HEK293 (cell line): Measurements from ENCODE around the gene TBC1D17.

Experiments
- CTCF ChIA-PET: fragments of 350-600 bp; formaldehyde crosslinking; extraction: SDS; loops from one replicate; lab custom pipeline; 2021; ENCODE audit warnings: antibody characterized with exemption; lab: Yijun Ruan, JAX
- POLR2A ChIA-PET: fragments of 300-600 bp; formaldehyde crosslinking; extraction: SDS; loops from one replicate; lab custom pipeline; 2020; ENCODE audit warnings: antibody characterized with exemption, inconsistent platforms; lab: Yijun Ruan, JAX
- H3K27ac ChIP-seq: fragments of 200-500 bp; sonication (Bioruptor generic); 2 replicates; pipeline ENCODE4 v1.5.1; 2014; ENCODE audit warnings: low read depth, low read length, control low read depth, inconsistent platforms; ENCODE audit errors: extremely low read depth
- H3K36me3 ChIP-seq, 2 experiments: fragments of 200-500 bp in 1 of 2; sonication (Bioruptor generic) in 1 of 2; 1 replicate in 1 of 2; 2 replicates in 1 of 2; pipeline ENCODE4 v1.5.1; 2014 to 2017; ENCODE audit warnings: inconsistent platforms in 2 of 2, low read length in 2 of 2; ENCODE audit not compliant: control insufficient read depth in 2 of 2, insufficient read depth in 1 of 2
- H3K4me1 ChIP-seq: fragments of 200-500 bp; sonication (Bioruptor generic); 2 replicates; pipeline ENCODE4 v1.5.1; 2014; ENCODE audit warnings: mild to moderate bottlenecking, low read length, inconsistent platforms; ENCODE audit not compliant: control insufficient read depth, insufficient read depth
- H3K4me3 ChIP-seq: 2 replicates; pipeline ENCODE4 v1.5.1; 2011; ENCODE audit warnings: low read depth, mild to moderate bottlenecking, control low read depth, low read length, moderate library complexity
- H3K9me3 ChIP-seq: fragments of 200-500 bp; sonication (Bioruptor generic); 2 replicates; pipeline ENCODE4 v1.5.1; 2014; ENCODE audit warnings: low read depth, low read length, inconsistent platforms; ENCODE audit not compliant: control insufficient read depth, insufficient read depth
- HOXD13 ChIP-seq: sonication (generic); formaldehyde crosslinking; IDR thresholded peaks from 2 replicates; pipeline ENCODE4 v1.8.0; 2022; ENCODE audit warnings: missing genetic modification reagents, borderline replicate concordance
- KLF10 ChIP-seq: fragments of 450-650 bp; IDR thresholded peaks from 2 replicates; pipeline ENCODE4 v1.5.1; 2018; ENCODE audit warnings: missing biosample characterization, mild to moderate bottlenecking, missing genetic modification characterization
- SCRT2 ChIP-seq: fragments of 450-650 bp; formaldehyde crosslinking; IDR thresholded peaks from 2 replicates; pipeline ENCODE4 v1.5.1; 2016; ENCODE audit warnings: missing biosample characterization, missing genetic modification characterization
- ZBTB8A ChIP-seq: fragments of 450-650 bp; formaldehyde crosslinking; IDR thresholded peaks from 2 replicates; pipeline ENCODE4 v1.5.1; 2016; ENCODE audit warnings: missing biosample characterization, missing genetic modification characterization
- ZFP3 ChIP-seq: fragments of 450-650 bp; formaldehyde crosslinking; IDR thresholded peaks from 2 replicates; pipeline ENCODE4 v1.5.1; 2016; ENCODE audit warnings: low read depth, missing biosample characterization, missing genetic modification characterization
- ZFP69B ChIP-seq: fragments of 450-650 bp; formaldehyde crosslinking; IDR thresholded peaks from 2 replicates; pipeline ENCODE4 v1.5.1; 2016; ENCODE audit warnings: missing biosample characterization, missing genetic modification characterization
- ZNF10 ChIP-seq: fragments of 450-650 bp; formaldehyde crosslinking; IDR thresholded peaks from 2 replicates; pipeline ENCODE4 v1.5.1; 2017; ENCODE audit warnings: missing biosample characterization, missing genetic modification characterization
- ZNF112 ChIP-seq: fragments of 450-650 bp; formaldehyde crosslinking; IDR thresholded peaks from 2 replicates; pipeline ENCODE4 v1.5.0; 2017; ENCODE audit warnings: missing biosample characterization, missing genetic modification characterization
- ZNF121 ChIP-seq: fragments of 450-650 bp; formaldehyde crosslinking; IDR thresholded peaks from 2 replicates; pipeline ENCODE4 v1.5.1; 2016; ENCODE audit warnings: missing biosample characterization, missing genetic modification characterization
- ZNF132 ChIP-seq: fragments of 450-650 bp; formaldehyde crosslinking; IDR thresholded peaks from 2 replicates; pipeline ENCODE4 v1.5.1; 2017; ENCODE audit warnings: missing biosample characterization, missing genetic modification characterization, borderline replicate concordance
- ZNF202 ChIP-seq: fragments of 450-650 bp; formaldehyde crosslinking; IDR thresholded peaks from 2 replicates; pipeline ENCODE4 v1.5.1; 2016; ENCODE audit warnings: missing biosample characterization, missing genetic modification characterization, borderline replicate concordance
- ZNF423 ChIP-seq: fragments of 450-650 bp; formaldehyde crosslinking; IDR thresholded peaks from 2 replicates; pipeline ENCODE4 v1.5.1; 2016; ENCODE audit warnings: missing biosample characterization, missing genetic modification characterization
- ZNF48 ChIP-seq: fragments of 450-650 bp; formaldehyde crosslinking; IDR thresholded peaks from 2 replicates; pipeline ENCODE4 v1.5.1; 2016; ENCODE audit warnings: missing biosample characterization, missing genetic modification characterization
- ZNF521 ChIP-seq: fragments of 450-650 bp; formaldehyde crosslinking; IDR thresholded peaks from 2 replicates; pipeline ENCODE4 v1.5.1; 2017; ENCODE audit warnings: missing biosample characterization, mild to moderate bottlenecking, missing genetic modification characterization
- ZNF558 ChIP-seq: fragments of 450-650 bp; formaldehyde crosslinking; IDR thresholded peaks from 2 replicates; pipeline ENCODE4 v1.5.1; 2016; ENCODE audit warnings: missing biosample characterization, missing genetic modification characterization
- ZNF560 ChIP-seq: fragments of 450-650 bp; formaldehyde crosslinking; IDR thresholded peaks from 2 replicates; pipeline ENCODE4 v1.5.1; 2017; ENCODE audit warnings: missing biosample characterization, missing genetic modification characterization, borderline replicate concordance
- ZNF600 ChIP-seq: fragments of 450-650 bp; formaldehyde crosslinking; IDR thresholded peaks from 2 replicates; pipeline ENCODE4 v1.5.1; 2016; ENCODE audit warnings: missing biosample characterization, missing genetic modification characterization
- ZNF624 ChIP-seq: fragments of 450-650 bp; formaldehyde crosslinking; IDR thresholded peaks from 2 replicates; pipeline ENCODE4 v1.5.1; 2017; ENCODE audit warnings: missing biosample characterization, missing genetic modification characterization
- ZNF677 ChIP-seq: fragments of 450-650 bp; IDR thresholded peaks from 2 replicates; pipeline ENCODE4 v1.5.0; 2018; ENCODE audit warnings: missing biosample characterization, mild to moderate bottlenecking, missing genetic modification characterization, moderate library complexity
- ZNF768 ChIP-seq: fragments of 450-650 bp; formaldehyde crosslinking; IDR thresholded peaks from 2 replicates; pipeline ENCODE4 v1.5.1; 2018; ENCODE audit warnings: missing biosample characterization, mild to moderate bottlenecking, missing genetic modification characterization
- ZNF776 ChIP-seq: fragments of 450-650 bp; formaldehyde crosslinking; IDR thresholded peaks from 2 replicates; pipeline ENCODE4 v1.5.0; 2017; ENCODE audit warnings: missing biosample characterization, missing genetic modification characterization, borderline replicate concordance
- ZNF843 ChIP-seq: fragments of 450-650 bp; formaldehyde crosslinking; IDR thresholded peaks from 2 replicates; pipeline ENCODE4 v1.5.1; 2016; ENCODE audit warnings: missing biosample characterization, missing genetic modification characterization
- ZXDB ChIP-seq: fragments of 450-650 bp; formaldehyde crosslinking; IDR thresholded peaks from 2 replicates; pipeline ENCODE4 v1.5.1; 2016; ENCODE audit warnings: missing biosample characterization, missing genetic modification characterization
- TF ChIP-seq, protein P1 (sequence below): fragments of 450-650 bp; formaldehyde crosslinking; IDR thresholded peaks from 2 replicates; pipeline ENCODE4 v1.5.1; 2016; ENCODE audit warnings: missing biosample characterization, missing genetic modification characterization
- TF ChIP-seq, protein P2 (sequence below): fragments of 450-650 bp; formaldehyde crosslinking; conservative IDR thresholded peaks from 2 replicates; pipeline ENCODE4 v1.5.1; 2016; ENCODE audit warnings: low read depth, missing biosample characterization, missing genetic modification characterization
- TF ChIP-seq, protein P3 (sequence below): fragments of 450-650 bp; formaldehyde crosslinking; IDR thresholded peaks from 2 replicates; pipeline ENCODE4; 2016; ENCODE audit warnings: missing biosample characterization, missing genetic modification characterization
- TF ChIP-seq, protein P4 (sequence below): fragments of 450-650 bp; formaldehyde crosslinking; IDR thresholded peaks from 2 replicates; pipeline ENCODE4 v1.5.1; 2016; ENCODE audit warnings: missing biosample characterization, missing genetic modification characterization

The TBC1D17 gene

DNA sequence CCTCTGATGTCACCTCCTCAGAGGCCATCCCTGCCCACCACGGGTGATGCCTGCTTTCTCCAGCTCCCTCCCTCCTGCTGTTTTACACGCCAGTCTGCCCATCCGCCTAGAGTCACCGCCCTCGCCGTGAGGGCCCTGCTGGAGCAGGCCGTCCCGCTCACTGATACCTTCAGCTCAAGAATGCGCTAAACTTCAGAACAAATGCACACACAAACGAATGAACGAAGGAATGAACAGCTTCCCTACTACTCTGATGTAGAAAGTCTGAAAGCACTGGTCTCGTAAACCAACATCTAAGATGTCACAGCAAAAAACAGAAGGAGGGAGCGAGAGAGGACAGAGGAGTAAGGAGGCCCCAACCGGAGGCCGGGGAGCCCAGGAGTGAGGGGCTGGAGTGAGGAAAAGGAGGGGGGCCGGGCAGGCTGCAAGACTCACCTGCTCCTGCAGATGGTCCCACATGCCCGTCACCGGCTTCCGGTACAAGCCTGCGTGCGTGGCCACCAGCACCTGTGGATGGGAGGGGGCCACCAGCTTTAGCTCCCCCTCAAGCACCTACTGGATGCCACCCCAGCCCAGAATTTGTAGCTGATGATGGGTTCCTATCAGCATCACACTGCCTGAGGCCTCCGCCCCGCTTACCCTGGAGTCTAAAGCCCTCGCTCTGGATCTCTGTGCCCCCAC is 14.1 kb upstream of the TBC1D17 start (continued):
- TF ChIP-seq, protein P1, sequence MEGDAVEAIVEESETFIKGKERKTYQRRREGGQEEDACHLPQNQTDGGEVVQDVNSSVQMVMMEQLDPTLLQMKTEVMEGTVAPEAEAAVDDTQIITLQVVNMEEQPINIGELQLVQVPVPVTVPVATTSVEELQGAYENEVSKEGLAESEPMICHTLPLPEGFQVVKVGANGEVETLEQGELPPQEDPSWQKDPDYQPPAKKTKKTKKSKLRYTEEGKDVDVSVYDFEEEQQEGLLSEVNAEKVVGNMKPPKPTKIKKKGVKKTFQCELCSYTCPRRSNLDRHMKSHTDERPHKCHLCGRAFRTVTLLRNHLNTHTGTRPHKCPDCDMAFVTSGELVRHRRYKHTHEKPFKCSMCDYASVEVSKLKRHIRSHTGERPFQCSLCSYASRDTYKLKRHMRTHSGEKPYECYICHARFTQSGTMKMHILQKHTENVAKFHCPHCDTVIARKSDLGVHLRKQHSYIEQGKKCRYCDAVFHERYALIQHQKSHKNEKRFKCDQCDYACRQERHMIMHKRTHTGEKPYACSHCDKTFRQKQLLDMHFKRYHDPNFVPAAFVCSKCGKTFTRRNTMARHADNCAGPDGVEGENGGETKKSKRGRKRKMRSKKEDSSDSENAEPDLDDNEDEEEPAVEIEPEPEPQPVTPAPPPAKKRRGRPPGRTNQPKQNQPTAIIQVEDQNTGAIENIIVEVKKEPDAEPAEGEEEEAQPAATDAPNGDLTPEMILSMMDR (tag by site-specific recombination), result no peak
- TF ChIP-seq ZNF843 (tag by site-specific recombination) (no peak), ZNF624 (tag by site-specific recombination) (no peak), ZNF768 (tag by site-specific recombination) (no peak), ZNF560 (no peak), ZNF600 (tag by site-specific recombination) (no peak), ZNF132 (tag by site-specific recombination) (no peak), ZXDB (tag by site-specific recombination) (no peak), SCRT2 (tag by site-specific recombination) (no peak), ZNF423 (tag by site-specific recombination) (no peak), ZNF10 (tag by site-specific recombination) (peak; percentile 59)
- TF ChIP-seq, protein P2, sequence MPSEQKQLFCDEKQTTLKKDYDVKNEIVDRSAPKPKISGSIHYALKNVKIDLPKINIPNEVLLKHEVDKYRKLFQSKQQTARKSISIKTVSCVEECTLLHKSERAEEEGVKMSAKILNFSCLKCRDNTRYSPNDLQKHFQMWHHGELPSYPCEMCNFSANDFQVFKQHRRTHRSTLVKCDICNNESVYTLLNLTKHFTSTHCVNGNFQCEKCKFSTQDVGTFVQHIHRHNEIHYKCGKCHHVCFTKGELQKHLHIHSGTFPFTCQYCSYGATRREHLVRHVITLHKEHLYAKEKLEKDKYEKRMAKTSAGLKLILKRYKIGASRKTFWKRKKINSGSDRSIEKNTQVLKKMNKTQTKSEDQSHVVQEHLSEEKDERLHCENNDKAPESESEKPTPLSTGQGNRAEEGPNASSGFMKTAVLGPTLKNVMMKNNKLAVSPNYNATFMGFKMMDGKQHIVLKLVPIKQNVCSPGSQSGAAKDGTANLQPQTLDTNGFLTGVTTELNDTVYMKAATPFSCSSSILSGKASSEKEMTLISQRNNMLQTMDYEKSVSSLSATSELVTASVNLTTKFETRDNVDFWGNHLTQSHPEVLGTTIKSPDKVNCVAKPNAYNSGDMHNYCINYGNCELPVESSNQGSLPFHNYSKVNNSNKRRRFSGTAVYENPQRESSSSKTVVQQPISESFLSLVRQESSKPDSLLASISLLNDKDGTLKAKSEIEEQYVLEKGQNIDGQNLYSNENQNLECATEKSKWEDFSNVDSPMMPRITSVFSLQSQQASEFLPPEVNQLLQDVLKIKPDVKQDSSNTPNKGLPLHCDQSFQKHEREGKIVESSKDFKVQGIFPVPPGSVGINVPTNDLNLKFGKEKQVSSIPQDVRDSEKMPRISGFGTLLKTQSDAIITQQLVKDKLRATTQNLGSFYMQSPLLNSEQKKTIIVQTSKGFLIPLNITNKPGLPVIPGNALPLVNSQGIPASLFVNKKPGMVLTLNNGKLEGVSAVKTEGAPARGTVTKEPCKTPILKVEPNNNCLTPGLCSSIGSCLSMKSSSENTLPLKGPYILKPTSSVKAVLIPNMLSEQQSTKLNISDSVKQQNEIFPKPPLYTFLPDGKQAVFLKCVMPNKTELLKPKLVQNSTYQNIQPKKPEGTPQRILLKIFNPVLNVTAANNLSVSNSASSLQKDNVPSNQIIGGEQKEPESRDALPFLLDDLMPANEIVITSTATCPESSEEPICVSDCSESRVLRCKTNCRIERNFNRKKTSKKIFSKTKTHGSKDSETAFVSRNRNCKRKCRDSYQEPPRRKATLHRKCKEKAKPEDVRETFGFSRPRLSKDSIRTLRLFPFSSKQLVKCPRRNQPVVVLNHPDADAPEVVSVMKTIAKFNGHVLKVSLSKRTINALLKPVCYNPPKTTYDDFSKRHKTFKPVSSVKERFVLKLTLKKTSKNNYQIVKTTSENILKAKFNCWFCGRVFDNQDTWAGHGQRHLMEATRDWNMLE (tag by site-specific recombination), result no peak
- TF ChIP-seq, protein P3, sequence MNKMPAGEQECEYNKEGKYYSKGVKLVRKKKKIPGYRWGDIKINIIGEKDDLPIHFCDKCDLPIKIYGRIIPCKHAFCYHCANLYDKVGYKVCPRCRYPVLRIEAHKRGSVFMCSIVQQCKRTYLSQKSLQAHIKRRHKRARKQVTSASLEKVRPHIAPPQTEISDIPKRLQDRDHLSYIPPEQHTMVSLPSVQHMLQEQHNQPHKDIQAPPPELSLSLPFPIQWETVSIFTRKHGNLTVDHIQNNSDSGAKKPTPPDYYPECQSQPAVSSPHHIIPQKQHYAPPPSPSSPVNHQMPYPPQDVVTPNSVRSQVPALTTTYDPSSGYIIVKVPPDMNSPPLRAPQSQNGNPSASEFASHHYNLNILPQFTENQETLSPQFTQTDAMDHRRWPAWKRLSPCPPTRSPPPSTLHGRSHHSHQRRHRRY (tag by site-specific recombination), result no peak
- TF ChIP-seq, all 188 proteins: peak for 5

DNA sequence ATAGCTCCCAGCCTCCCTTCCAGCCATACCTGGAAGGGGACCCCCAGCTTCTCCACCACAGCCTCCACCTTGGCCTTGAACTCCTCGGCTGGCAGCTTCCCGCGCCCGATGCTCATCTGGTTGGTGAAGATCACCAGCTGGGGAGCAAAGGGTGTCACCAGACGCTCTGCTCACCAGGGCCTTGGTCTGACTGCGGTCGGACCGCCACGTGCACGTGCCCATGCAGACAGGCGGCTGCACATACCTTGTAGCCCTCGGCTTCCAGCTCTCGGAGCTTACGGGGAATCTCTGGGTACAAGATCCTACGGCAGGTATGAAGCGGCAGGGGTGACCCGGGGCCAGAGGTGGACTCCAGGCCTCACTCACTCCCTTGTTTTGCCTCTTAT is 13.6 kb upstream of the TBC1D17 start:
- no peak overlapping the region for H3K27ac ChIP-seq
- H3K4me1 ChIP-seq, result peaks cover 30% of the 10 kb centered on the region
- ChIA-PET CTCF (interaction anchor here (1.3 to 1.5 kb wide), 2 partner anchors 14 to 183 kb away, joined by 3 to 4 read pairs; no protein-coding TSS in a partner anchor), POLR2A (interaction anchor here (2.4 to 8.2 kb wide), 2 partner anchors 12 to 65 kb away, joined by 14 to 128 read pairs; partner anchors contain the start of genes ATF5, NUP62 and PTOV1)
- H3K4me3 ChIP-seq, result no peak overlapping the region
- peaks cover 21 to 56% of the 10 kb centered on the region in 2 experiments for H3K36me3 ChIP-seq
- H3K9me3 ChIP-seq, result no peaks in the 10 kb centered on the region
- TF ChIP-seq ZNF600 (tag by site-specific recombination), result no peak
- TF ChIP-seq HOXD13 (CRISPR knock-in tag), result no peak
- no peak for TF ChIP-seq ZNF121
- TF ChIP-seq KLF10 (tag by site-specific recombination), result no peak
- TF ChIP-seq ZNF48 (tag by site-specific recombination), result no peak
- no peak for TF ChIP-seq ZNF202 (tag by site-specific recombination)
- no peak for TF ChIP-seq ZNF776 (tag by site-specific recombination)
- no peak for TF ChIP-seq ZNF112 (tag by site-specific recombination)
- TF ChIP-seq ZNF677 (tag by site-specific recombination), result no peak
- no peak for TF ChIP-seq ZFP69B (tag by site-specific recombination)
- no peak for TF ChIP-seq ZNF521 (tag by site-specific recombination)
- no peak for TF ChIP-seq ZNF558
- TF ChIP-seq ZFP3 (tag by site-specific recombination), result no peak
- TF ChIP-seq, protein P4, sequence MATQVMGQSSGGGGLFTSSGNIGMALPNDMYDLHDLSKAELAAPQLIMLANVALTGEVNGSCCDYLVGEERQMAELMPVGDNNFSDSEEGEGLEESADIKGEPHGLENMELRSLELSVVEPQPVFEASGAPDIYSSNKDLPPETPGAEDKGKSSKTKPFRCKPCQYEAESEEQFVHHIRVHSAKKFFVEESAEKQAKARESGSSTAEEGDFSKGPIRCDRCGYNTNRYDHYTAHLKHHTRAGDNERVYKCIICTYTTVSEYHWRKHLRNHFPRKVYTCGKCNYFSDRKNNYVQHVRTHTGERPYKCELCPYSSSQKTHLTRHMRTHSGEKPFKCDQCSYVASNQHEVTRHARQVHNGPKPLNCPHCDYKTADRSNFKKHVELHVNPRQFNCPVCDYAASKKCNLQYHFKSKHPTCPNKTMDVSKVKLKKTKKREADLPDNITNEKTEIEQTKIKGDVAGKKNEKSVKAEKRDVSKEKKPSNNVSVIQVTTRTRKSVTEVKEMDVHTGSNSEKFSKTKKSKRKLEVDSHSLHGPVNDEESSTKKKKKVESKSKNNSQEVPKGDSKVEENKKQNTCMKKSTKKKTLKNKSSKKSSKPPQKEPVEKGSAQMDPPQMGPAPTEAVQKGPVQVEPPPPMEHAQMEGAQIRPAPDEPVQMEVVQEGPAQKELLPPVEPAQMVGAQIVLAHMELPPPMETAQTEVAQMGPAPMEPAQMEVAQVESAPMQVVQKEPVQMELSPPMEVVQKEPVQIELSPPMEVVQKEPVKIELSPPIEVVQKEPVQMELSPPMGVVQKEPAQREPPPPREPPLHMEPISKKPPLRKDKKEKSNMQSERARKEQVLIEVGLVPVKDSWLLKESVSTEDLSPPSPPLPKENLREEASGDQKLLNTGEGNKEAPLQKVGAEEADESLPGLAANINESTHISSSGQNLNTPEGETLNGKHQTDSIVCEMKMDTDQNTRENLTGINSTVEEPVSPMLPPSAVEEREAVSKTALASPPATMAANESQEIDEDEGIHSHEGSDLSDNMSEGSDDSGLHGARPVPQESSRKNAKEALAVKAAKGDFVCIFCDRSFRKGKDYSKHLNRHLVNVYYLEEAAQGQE, result no peak
- no peak for TF ChIP-seq ZBTB8A (tag by site-specific recombination)
